IPS DF 6.9 (cell line): Measurements from ENCODE around the gene C11orf86.
"Not testable (repeated sequence)": the region's sequence is repeated elsewhere in the genome, so short reads cannot be mapped to it uniquely, and the experiment has no call there.

Experiments
- DNase-seq: peaks from one replicate; pipeline ENCODE4 v3.0.0-alpha.2; 2013; ENCODE audit warnings: low read depth, low spot score
- H3K27ac ChIP-seq: one replicate; pipeline ENCODE4 v1.5.1; 2013; ENCODE audit warnings: low read length, control low read depth
- H3K27me3 ChIP-seq: 2 replicates; pipeline ENCODE4 v1.6.1; 2013; ENCODE audit warnings: mild to moderate bottlenecking, low read length; ENCODE audit not compliant: control insufficient read depth, insufficient read depth
- H3K36me3 ChIP-seq: 2 replicates; pipeline ENCODE4 v1.6.1; 2013; ENCODE audit warnings: low read length; ENCODE audit not compliant: control insufficient read depth, insufficient read depth
- H3K4me1 ChIP-seq: 2 replicates; pipeline ENCODE4 v1.6.1; 2013; ENCODE audit warnings: low read length; ENCODE audit not compliant: control insufficient read depth, insufficient read depth
- H3K4me3 ChIP-seq: 2 replicates; pipeline ENCODE4 v1.5.1; 2013; ENCODE audit warnings: mild to moderate bottlenecking, low read length
- H3K9me3 ChIP-seq: 2 replicates; pipeline ENCODE4 v1.6.1; 2013; ENCODE audit warnings: low read length, inconsistent platforms; ENCODE audit not compliant: control insufficient read depth, insufficient read depth
- WGBS: extraction: QIAGEN DNeasy Blood & Tissue Kit; methylation state at CpG from one replicate; pipeline ENCODE4 v1.1.7; 2013; ENCODE audit warnings: mixed read lengths, missing lambda C conversion rate; ENCODE audit not compliant: insufficient read length, insufficient coverage; 5-methylcytosine and 5-hydroxymethylcytosine counted together

Gene C11orf86

DNA sequence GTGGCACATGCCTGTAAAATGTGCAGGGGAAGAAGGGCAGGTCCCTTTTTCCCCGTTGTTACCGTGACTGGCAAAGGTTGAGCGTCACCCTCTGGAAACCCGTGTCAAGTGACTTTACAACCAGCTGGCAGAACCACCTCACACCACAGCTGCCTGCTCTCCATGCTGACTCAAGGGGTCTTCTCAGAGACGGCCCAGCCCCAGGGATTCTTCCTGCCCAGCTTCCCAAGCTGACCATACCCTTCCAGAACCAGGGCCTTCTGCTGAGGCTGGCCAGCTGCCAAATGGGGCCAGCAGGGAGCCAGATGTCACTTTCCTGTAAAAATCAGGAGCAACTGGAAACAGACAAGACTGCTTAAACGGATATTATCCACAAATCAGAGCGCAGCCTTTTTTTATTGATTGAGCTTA is 23.2 kb upstream of the C11orf86 start:
- H3K4me1 ChIP-seq: 0 out of 2 replicates have a peak, but pooled peaks cover under 1% of the 10 kb centered on the region
- WGBS: no CpG with 5 or more reads among the region's 7 CpGs
- H3K27me3 ChIP-seq: no peaks in the 10 kb centered on the region
- no peak for DNase-seq
- H3K27ac ChIP-seq: no peak overlapping the region
- H3K9me3 ChIP-seq: no peaks in the 10 kb centered on the region
- no peak overlapping the region for H3K4me3 ChIP-seq
- H3K36me3 ChIP-seq: no peaks in the 10 kb centered on the region

GRCh38 chr11:66953081-66953833 is 21.8 kb upstream of the C11orf86 start:
- no CpG with 5 or more reads among the region's 13 CpGs for WGBS
- Histone ChIP-seq H3K36me3 (no peaks in the 10 kb centered on the region), H3K4me1 (0 out of 2 replicates have a peak, but pooled peaks cover 2% of the 10 kb centered on the region), H3K27me3 (no peaks in the 10 kb centered on the region), H3K4me3 (no peak overlapping the region), H3K27ac (no peak overlapping the region), H3K9me3 (no peaks in the 10 kb centered on the region)
- no peak for DNase-seq

DNA sequence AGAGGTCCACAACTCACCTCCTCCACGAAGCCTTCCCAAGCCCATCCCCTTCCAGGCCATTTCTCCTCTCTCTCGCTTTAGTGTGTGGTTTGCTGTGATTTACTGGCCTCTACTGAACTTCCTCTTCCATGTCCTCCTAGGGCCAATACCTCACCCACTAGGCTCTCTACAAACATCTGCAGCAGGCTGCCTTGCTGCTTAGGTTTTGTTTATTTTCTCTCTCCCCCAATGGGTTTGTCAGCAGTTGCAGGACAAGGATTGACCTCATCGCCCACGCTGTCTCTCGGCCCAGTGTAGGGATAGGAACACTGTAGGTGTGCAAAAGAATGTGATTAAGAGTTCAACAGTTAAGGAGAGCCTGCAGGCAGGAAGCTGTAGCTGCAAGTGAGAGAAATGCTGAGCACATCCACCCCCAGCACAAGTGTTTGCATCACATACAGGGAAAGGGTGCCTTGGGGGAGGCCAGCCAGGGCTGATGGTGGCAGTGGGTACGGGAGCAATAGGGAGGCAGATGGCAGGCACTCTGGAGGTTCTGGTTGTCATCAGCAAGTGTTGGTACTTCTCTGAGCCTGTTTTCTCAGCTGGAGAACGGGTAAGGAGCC is 18.3 kb upstream of the C11orf86 start:
- H3K36me3 ChIP-seq: no peaks in the 10 kb centered on the region
- no peak overlapping the region for H3K27ac ChIP-seq
- no peak overlapping the region for H3K4me3 ChIP-seq
- no peaks in the 10 kb centered on the region for H3K27me3 ChIP-seq
- H3K4me1 ChIP-seq: peaks cover 2% of the 10 kb centered on the region; the same call in 1 of the 2 replicates
- no peaks in the 10 kb centered on the region for H3K9me3 ChIP-seq
- DNase-seq: no peak
- no CpG with 5 or more reads among the region's 7 CpGs for WGBS

- no peak for DNase-seq
Observed at GRCh38 chr11:66957971-66958231, 17.2 kb upstream of the C11orf86 start.

GRCh38 chr11:66958232-66958955 is 16.7 kb upstream of the C11orf86 start, which contains the start of gene PC:
Gene PC, minus strand, starts transcription at chr11:66958383. Its CDS starts 86,224 bp downstream, at chr11:66872159.
- peak; percentile 99 for DNase-seq
- H3K27me3 ChIP-seq: no peaks in the 10 kb centered on the region
- no peaks in the 10 kb centered on the region for H3K36me3 ChIP-seq
- no peak within 1 kb of the TSS for H3K27ac ChIP-seq
- peak within 1 kb of the TSS; percentile 97; the same call in 1 of the 2 replicates for H3K4me3 ChIP-seq
- WGBS: no CpG with 5 or more reads among the region's 74 CpGs
- no peaks in the 10 kb centered on the region for H3K9me3 ChIP-seq
- peaks cover 2% of the 10 kb centered on the region; the same call in 1 of the 2 replicates for H3K4me1 ChIP-seq

More at GRCh38 chr11:66957971-66958231, 17.2 kb upstream of the C11orf86 start:
- peaks cover 2% of the 10 kb centered on the region; the same call in 1 of the 2 replicates for H3K4me1 ChIP-seq
- H3K9me3 ChIP-seq: no peaks in the 10 kb centered on the region
- H3K4me3 ChIP-seq: peak overlapping the region; percentile 97; the same call in 1 of the 2 replicates
- H3K27me3 ChIP-seq: no peaks in the 10 kb centered on the region
- WGBS: no CpG with 5 or more reads among the region's 40 CpGs
- no peak overlapping the region for H3K27ac ChIP-seq
- no peaks in the 10 kb centered on the region for H3K36me3 ChIP-seq

DNA sequence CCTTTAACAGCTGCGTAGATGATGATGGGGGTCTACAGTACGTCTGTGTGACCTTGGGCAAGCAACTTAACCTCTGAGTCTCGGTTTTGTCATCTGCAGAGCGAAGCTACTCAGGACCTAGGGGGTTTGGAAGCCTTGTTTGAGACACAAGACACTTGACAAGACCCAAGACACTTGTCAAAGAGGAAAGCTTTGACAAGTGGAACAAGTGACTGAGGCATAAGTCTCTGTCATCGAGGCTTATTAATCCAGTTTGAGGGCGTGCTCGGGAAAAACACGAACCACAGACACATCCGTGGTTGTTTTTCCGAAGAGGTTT is 16.2 kb upstream of the C11orf86 start:
- no peak for DNase-seq
- Histone ChIP-seq H3K4me1 (peaks cover 2% of the 10 kb centered on the region; the same call in 1 of the 2 replicates), H3K4me3 (peak overlapping the region; percentile 13; the same call in 1 of the 2 replicates), H3K27me3 (no peaks in the 10 kb centered on the region), H3K9me3 (no peaks in the 10 kb centered on the region), H3K36me3 (no peaks in the 10 kb centered on the region), H3K27ac (no peak overlapping the region)
- no CpG with 5 or more reads among the region's 10 CpGs for WGBS

DNA sequence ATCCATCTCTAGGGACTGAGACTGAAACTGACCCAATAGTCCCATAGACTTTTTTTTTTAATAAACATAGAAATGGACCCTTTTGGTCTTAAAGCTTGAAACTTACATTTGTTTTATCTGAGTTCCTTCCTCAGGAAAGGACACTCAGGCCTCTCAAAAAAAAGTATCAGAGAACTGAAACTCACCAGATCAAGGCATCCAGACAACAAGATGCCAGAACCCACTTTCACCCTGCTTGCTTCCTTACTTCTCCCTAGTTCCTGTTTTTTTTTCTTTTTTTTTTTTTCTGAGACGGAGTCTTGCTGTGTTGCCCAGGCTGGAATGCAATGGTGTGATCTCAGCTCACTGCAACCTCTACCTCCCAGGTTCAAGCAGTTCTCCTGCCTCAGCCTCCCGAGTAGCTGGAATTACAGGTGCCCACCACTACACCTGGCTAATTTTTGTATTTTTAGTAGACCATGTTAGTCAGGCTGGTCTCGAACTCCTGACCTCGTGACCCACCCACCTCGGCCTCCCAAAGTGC is 13.4 kb upstream of the C11orf86 start:
- H3K27ac ChIP-seq, H3K9me3 ChIP-seq: not testable (repeated sequence)
- no CpG with 5 or more reads among the region's 5 CpGs for WGBS

GRCh38 chr11:66962247-66962646 is 12.9 kb upstream of the C11orf86 start:
- no peak overlapping the region for H3K4me3 ChIP-seq
- no peaks in the 10 kb centered on the region for H3K9me3 ChIP-seq
- H3K27ac ChIP-seq: no peak overlapping the region
- H3K4me1 ChIP-seq: no peaks in the 10 kb centered on the region; the same call in 1 of the 2 replicates
- no peaks in the 10 kb centered on the region for H3K27me3 ChIP-seq
- no peak for DNase-seq
- H3K36me3 ChIP-seq: no peaks in the 10 kb centered on the region
- no CpG with 5 or more reads among the region's 2 CpGs for WGBS

More for the DNA sequence above, 13.4 kb upstream of the C11orf86 start:
- H3K36me3 ChIP-seq, H3K4me1 ChIP-seq, H3K4me3 ChIP-seq, DNase-seq, H3K27me3 ChIP-seq: not testable (repeated sequence)

- no peak for DNase-seq
- H3K4me3 ChIP-seq: no peak overlapping the region
- H3K27ac ChIP-seq: no peak overlapping the region
- H3K4me1 ChIP-seq: no peaks in the 10 kb centered on the region; the same call in 1 of the 2 replicates
- no CpG with 5 or more reads among the region's 5 CpGs for WGBS
- H3K27me3 ChIP-seq: no peaks in the 10 kb centered on the region
- no peaks in the 10 kb centered on the region for H3K9me3 ChIP-seq
- no peaks in the 10 kb centered on the region for H3K36me3 ChIP-seq
Observed at GRCh38 chr11:66962801-66963200, 12.3 kb upstream of the C11orf86 start.

- no peaks in the 10 kb centered on the region for H3K27me3 ChIP-seq
- no peak overlapping the region for H3K4me3 ChIP-seq
- DNase-seq: no peak
- H3K4me1 ChIP-seq: no peaks in the 10 kb centered on the region
- H3K36me3 ChIP-seq: no peaks in the 10 kb centered on the region
- H3K27ac ChIP-seq: no peak overlapping the region
- no peaks in the 10 kb centered on the region for H3K9me3 ChIP-seq
- WGBS: no CpG with 5 or more reads among the region's 3 CpGs
Observed at GRCh38 chr11:66964495-66964894, 10.6 kb upstream of the C11orf86 start.
